ENCODE results near the gene SCP2.

Gene SCP2

DNA sequence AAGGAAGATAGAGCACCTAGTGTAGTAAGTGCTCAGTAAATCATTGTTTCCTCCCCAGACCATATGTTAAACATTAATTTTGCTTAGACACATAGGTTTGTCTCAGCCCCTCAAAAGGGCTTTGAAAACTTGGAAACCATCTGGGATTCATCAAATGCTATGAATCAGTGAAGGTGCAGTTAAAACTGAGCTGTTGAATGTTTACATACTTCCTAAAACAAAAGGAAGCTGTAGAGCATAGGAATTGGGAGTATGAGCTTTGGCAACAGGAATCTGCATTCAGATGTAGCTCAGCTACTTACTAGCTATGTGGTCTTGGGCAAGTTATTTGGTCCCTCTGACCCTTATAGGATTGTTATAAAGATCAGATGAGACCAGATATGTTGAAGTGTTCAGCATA, 116.2 kb downstream of the SCP2 start:
- no peak for DNase-seq

GRCh38 chr1:53044926-53045325, 117.8 kb downstream of the SCP2 start:
- DNase-seq, result no peak

- DNase-seq, result peak in 1 of 3 experiments; percentile 12
Measured at GRCh38 chr1:53046930-53047329, 119.9 kb downstream of the SCP2 start.

GRCh38 chr1:53047737-53048736, 121.0 kb downstream of the SCP2 start:
- DNase-seq, result peak in 2 of 3 experiments; percentile 14 to 36

GRCh38 chr1:53048960-53049573, 122.0 kb downstream of the SCP2 start:
- DNase-seq, result peak in 1 of 3 experiments; percentile 5

GRCh38 chr1:53049574-53049967, 122.5 kb downstream of the SCP2 start:
- no peak for DNase-seq

GRCh38 chr1:53050310-53050709, 123.2 kb downstream of the SCP2 start:
- DNase-seq, result no peak

GRCh38 chr1:53051676-53052075, 124.6 kb downstream of the SCP2 start:
- DNase-seq, result no peak

GRCh38 chr1:53057127-53057526, 130.1 kb downstream of the SCP2 start:
- peak in 1 of 3 experiments; percentile 30 for DNase-seq

DNA sequence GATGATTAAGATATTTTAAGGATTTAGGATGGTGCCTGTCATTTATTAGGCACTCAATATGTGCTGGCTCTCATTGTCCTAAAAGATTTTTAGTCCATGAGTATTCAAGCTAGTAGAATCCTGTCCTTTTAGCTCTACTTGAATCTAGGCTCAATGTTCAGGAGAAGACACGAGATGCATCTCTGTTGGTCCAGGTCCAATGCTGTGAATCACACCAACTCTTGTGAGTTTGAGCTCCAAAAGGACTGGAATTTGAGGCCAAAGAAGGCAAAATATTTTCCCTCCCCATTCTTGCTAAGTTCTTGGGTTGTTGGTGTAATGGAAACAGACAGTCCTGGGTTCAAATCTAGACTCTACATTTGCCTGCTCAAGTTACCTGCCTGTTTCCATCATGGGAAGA, 133.5 kb downstream of the SCP2 start:
- DNase-seq, result no peak

GRCh38 chr1:53061123-53061858, 134.2 kb downstream of the SCP2 start:
- DNase-seq, result no peak

DNA sequence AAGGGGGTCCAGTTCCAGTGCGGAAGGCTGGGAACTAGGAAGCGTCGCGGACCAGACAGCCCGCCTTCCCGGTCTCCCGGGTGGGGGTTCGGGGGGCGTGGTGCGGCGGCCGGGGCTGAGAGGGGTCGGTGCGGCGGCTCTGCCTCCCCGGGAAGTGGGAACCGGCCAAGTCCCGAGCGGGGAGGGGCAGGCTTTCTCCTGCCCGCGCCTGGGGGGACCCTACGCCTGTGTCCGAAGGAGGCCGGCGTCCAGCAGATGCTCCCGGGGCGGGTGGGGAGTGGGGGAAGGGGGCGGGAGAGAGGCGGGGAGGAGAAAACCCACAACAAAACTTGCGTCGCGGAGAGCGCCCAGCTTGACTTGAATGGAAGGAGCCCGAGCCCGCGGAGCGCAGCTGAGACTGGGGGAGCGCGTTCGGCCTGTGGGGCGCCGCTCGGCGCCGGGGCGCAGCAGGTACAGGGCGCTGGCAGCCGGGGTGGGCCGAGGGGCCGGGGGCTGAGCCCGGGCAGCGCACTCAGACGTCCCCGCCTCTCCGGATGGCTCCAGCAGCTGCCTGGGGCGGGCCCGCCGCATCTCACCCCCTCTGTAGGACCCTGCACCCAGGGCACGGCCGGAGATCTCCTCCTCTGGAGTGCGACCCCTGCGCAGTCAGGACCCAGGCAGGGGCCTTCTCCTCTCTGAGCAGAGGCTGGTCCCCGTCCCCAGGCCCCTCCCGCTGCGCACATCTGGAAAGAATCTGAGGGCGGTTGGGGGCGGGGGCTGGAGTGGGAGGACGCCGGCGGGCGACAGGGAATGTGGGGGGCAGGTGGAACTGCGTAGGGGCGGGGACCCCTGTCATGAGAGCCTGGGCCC, 135.0 kb downstream of the SCP2 start, which contains the start of gene PODN:
PODN (plus strand) TSS at position 355 of the 849 bp plus-strand sequence. CDS start 7,643 bp downstream, outside the sequence.
- DNase-seq, result peak in 2 of 3 experiments; percentile 34 to 41

- DNase-seq, result no peak
Measured at GRCh38 chr1:53062708-53063591, 135.9 kb downstream of the SCP2 start.

- no peak for DNase-seq
Measured at GRCh38 chr1:53063744-53064515, 136.9 kb downstream of the SCP2 start.

DNA sequence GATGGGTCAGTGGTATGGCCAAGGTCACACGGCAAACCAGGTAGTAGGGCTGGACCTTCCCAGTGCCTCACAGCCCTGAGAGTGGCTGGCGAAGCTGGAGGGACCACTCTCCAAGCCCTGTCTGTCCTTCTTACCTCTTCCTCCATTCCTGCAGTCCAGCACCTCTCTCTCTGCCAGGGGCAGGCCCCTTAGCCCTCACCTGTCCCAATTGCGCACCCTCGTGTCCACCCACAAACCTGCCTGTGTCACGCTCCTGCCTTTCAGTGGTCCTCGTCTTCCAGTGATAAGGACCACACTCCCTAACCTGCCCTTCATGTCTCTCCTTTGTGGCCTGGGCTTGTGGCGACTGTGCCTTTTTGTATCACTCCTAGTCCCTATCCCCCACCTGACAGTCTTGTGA, 138.3 kb downstream of the SCP2 start:
- DNase-seq, result no peak

GRCh38 chr1:53066488-53066887, 139.4 kb downstream of the SCP2 start:
- no peak for DNase-seq

DNA sequence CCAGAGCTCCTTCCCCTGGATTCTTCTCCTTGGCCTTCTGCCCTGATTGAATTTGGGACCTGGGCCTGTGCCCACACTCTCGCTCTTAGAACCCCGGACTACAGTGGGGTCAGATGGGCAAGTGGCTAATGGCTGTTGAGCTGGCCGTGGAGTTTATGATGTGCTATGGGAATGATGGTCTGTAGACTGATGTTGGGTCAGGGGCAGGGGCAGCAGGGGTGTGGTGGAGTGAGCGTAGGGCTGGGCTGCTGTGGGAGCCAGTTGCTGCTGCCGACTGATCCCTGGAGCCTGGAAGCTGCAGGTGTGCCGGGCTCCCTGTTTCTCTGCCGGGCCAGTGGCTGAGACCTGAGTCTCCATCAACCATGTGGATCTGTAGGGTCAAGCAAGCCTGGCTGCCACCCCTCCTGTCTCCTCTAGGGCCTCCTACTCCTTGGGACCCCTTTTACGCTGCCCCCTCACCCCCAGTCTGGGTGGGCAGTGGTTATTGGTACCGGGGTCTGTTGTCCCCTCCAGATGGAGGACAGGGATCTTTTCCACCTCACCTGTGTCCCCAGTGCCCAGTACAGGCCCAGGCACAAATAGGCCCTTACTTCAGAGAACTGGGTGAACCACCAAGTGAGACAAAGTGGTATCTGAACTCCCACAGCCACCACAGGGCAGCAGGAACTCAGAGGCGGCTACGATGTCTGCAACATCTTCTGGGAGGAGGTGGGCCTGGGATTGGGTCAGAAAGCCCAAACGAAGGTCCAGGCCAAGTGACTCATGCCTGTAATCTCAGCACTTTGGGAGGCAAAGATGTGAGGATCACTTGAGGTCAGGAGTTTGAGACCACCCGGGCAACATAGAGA, 140.0 kb downstream of the SCP2 start:
- DNase-seq, result no peak

GRCh38 chr1:53067886-53068285, 140.8 kb downstream of the SCP2 start:
- no peak for DNase-seq

Data from NCI-H1417 (cell line).